CD4-positive, alpha-beta memory T cell (primary cell): ENCODE results near the gene KLRC3. TPM values are rescaled to one million over a fixed set of nuclear protein-coding genes. Genes with fewer than 3 reads are reported as not detected.

Experiments used
- CTCF ChIA-PET: fragments of 350-600 bp; sonication (Branson Sonifier 250); formaldehyde crosslinking; loops from one replicate; lab custom pipeline; 2021; ENCODE audit warnings: inconsistent platforms; ENCODE audit not compliant: partially characterized antibody; lab: Charles Lee
- POLR2A ChIA-PET: fragments of 350-600 bp; sonication (Branson Sonifier 250); formaldehyde crosslinking; loops from one replicate; lab custom pipeline; 2021; ENCODE audit not compliant: partially characterized antibody; lab: Charles Lee
- DNase-seq, 5 donors: peaks; one replicate each; pipeline versions ENCODE4 v3.0.0 to v3.0.0-alpha.2; 2020 to 2022; ENCODE audit warnings: mixed read lengths in 1 of 5
- H3K27ac ChIP-seq: one replicate; pipeline ENCODE4 v1.7.0; 2013; ENCODE audit warnings: low read depth, low read length
- H3K27me3 ChIP-seq: 2 replicates; pipeline ENCODE4 v1.7.0; 2013; ENCODE audit warnings: mild to moderate bottlenecking, low read length, moderate library complexity; ENCODE audit not compliant: insufficient read depth
- H3K36me3 ChIP-seq: 2 replicates; pipeline ENCODE4 v1.7.0; 2013; ENCODE audit warnings: mild to moderate bottlenecking, low read length, moderate library complexity; ENCODE audit not compliant: insufficient read depth
- H3K4me1 ChIP-seq: 2 replicates; pipeline ENCODE4 v1.7.0; 2013; ENCODE audit warnings: mild to moderate bottlenecking, low read length, moderate library complexity; ENCODE audit not compliant: insufficient read depth
- H3K4me3 ChIP-seq, 2 donors: one replicate each; pipeline ENCODE4 v1.7.0; 2013; ENCODE audit warnings: low read length in 2 of 2, mild to moderate bottlenecking in 1 of 2
- H3K9me3 ChIP-seq, 2 donors: one replicate each; pipeline ENCODE4 v1.7.0; 2013; ENCODE audit warnings: low read length in 2 of 2, control low read depth in 1 of 2; ENCODE audit not compliant: control insufficient read depth in 1 of 2
- H3K27ac Mint-ChIP-seq, 7 donors: one replicate each; pipeline ENCODE4 v1.8.0; 2020 to 2021; ENCODE audit warnings: mixed read lengths in 7 of 7, mild to moderate bottlenecking in 6 of 7, inconsistent platforms in 3 of 7, moderate library complexity in 3 of 7
- H3K27me3 Mint-ChIP-seq, 2 donors: one replicate each; pipeline ENCODE4 v1.8.0; 2020 to 2021; ENCODE audit warnings: mixed read lengths in 2 of 2
- H3K36me3 Mint-ChIP-seq, 2 donors: one replicate each; pipeline ENCODE4 v1.8.0; 2020 to 2021; ENCODE audit warnings: mixed read lengths in 2 of 2, inconsistent platforms in 1 of 2, mild to moderate bottlenecking in 1 of 2
- H3K4me1 Mint-ChIP-seq, 4 donors: one replicate each; pipeline ENCODE4 v1.8.0; 2020 to 2021; ENCODE audit warnings: mixed read lengths in 4 of 4, mild to moderate bottlenecking in 1 of 4
- H3K4me3 Mint-ChIP-seq, 8 donors: one replicate each; pipeline ENCODE4 v1.8.0; 2020 to 2021; ENCODE audit warnings: mixed read lengths in 8 of 8, mild to moderate bottlenecking in 7 of 8, moderate library complexity in 6 of 8, inconsistent platforms in 3 of 8
- H3K9me3 Mint-ChIP-seq, 8 donors: one replicate each; pipeline ENCODE4 v1.8.0; 2020 to 2021; ENCODE audit warnings: mixed read lengths in 8 of 8, mild to moderate bottlenecking in 5 of 8, inconsistent platforms in 3 of 8, moderate library complexity in 1 of 8
- intact Hi-C: fragments of 100-400 bp; cut with micrococcal nuclease; formaldehyde crosslinking; loops from one replicate; pipeline ENCODE4 v1.15.1; 2023
- polyA plus RNA-seq, 2 donors: library from polyadenylated mRNA; unstranded; fragments of 300-500 nt; fragmentation: Illumina TruSeq; gene quantifications; one replicate each; pipeline ENCODE4 v1.2.3, GENCODE V29; 2021
- total RNA-seq, 2 experiments: library from RNA; stranded (reverse); gene quantifications; one replicate each; pipeline ENCODE4 v1.2.3, GENCODE V29; 2021

The KLRC3 gene
- total and polyA plus RNA-seq, 4 experiments from 2014 or later = not detected

DNA sequence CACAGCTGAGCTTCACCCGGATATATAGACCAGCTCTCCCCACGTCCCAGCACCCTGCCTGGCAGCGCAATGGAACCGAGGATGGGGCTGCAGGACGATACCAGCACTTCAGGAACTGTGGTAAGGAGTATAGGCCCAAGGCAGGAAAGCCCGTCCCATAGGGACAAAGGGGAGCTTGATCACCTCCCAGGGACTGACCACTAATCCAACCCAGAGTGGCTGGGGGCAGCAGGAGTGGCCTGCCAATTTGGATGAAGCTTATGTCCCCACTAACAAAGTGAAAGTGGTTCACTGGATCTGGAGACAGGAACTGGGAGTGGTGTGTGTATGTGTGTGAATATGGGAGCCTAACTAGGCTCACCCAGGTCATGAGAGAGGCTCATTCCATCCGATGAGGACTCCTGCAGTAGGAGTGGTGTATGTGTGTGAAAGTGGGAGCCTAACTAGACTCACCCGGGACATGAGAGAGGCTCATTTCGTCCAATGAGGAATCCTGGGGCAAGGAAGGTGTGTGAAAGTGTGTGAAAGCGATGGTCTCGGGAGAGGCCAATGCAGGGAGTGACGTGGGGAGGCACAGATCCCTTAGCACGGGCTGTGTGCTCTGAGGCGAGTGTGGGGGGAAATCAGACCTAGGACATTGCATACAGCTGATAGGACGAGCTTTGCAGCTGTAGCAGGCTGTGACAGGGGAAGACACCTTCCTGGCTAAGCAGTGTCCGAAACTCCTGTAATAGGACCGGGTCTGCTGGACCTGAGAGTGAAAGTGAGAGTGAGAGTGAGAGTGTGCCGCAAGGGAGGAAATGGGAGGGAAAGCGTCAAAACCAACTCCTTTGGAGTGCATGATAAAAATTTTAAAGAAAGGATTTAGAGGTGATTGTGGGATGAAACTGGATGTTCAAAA, 56.2 kb downstream of the KLRC3 start:
- Mint-ChIP-seq H3K27ac (no peak overlapping the region), H3K4me1 (peaks cover 1 to 7% (median 5%) of the 10 kb centered on the region in 4 donors), H3K9me3 (peaks cover 0 to 5% (median 0%) of the 10 kb centered on the region in 8 donors), H3K27me3 (peaks cover 0 to 4% of the 10 kb centered on the region in 2 donors), H3K36me3 (no peaks in the 10 kb centered on the region), H3K4me3 (no peak overlapping the region)
- ChIA-PET CTCF (interaction anchor here (1.5 to 2.3 kb wide), 2 partner anchors 150 to 211 kb away, joined by 4 to 7 read pairs; no protein-coding TSS in a partner anchor), POLR2A (interaction anchor here (1.0 to 3.2 kb wide), 7 partner anchors 11 to 1182 kb away, joined by 3 to 16 read pairs (median 3); partner anchors contain the start of genes GABARAPL1, MAGOHB and SMIM10L1)
- peak; percentile 12 to 43 (median 32) for DNase-seq
- H3K36me3 ChIP-seq = no peaks in the 10 kb centered on the region
- H3K4me3 ChIP-seq = peak overlapping the region; percentile 77 to 95
- peaks cover 16% of the 10 kb centered on the region for H3K4me1 ChIP-seq
- no peaks in the 10 kb centered on the region for H3K27me3 ChIP-seq
- no peaks in the 10 kb centered on the region for H3K9me3 ChIP-seq
- intact Hi-C loops = loop anchor here (2.0 kb wide), 1 partner anchor 151 kb away; the partner anchor contains the start of gene GABARAPL1
- H3K27ac ChIP-seq = peak overlapping the region; percentile 49

DNA sequence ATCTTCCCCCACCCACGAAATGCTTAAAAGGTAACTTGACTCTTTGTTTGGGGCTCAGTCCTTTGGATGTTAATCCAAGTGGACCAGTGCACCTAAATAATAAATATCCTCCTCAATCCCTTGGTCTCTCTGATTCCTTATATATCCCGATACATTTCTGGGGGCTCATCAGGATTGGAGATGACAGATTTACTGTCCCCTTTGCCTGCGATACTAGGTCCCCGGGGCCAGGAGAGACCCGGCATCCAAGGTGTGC, 56.8 kb downstream of the KLRC3 start:
- Histone ChIP-seq H3K4me1 (peaks cover 16% of the 10 kb centered on the region), H3K27me3 (no peaks in the 10 kb centered on the region), H3K4me3 (no peak overlapping the region), H3K36me3 (no peaks in the 10 kb centered on the region), H3K9me3 (no peaks in the 10 kb centered on the region), H3K27ac (no peak overlapping the region)
- ChIA-PET POLR2A (interaction anchor here (1.5 to 3.2 kb wide), 3 partner anchors 150 to 1182 kb away, joined by 3 to 16 read pairs (median 12); partner anchors contain the start of genes GABARAPL1 and MAGOHB), CTCF (no interaction called here)
- Mint-ChIP-seq H3K36me3 (no peaks in the 10 kb centered on the region), H3K27me3 (peaks cover 0 to 4% of the 10 kb centered on the region in 2 donors), H3K27ac (no peak overlapping the region), H3K9me3 (peaks cover 0 to 5% (median 0%) of the 10 kb centered on the region in 8 donors), H3K4me3 (no peak overlapping the region), H3K4me1 (peaks cover 1 to 7% (median 5%) of the 10 kb centered on the region in 4 donors)
- intact Hi-C loops = no loop called here
- no peak for DNase-seq

- intact Hi-C loops = no loop called here
- Mint-ChIP-seq H3K36me3 (no peaks in the 10 kb centered on the region), H3K27me3 (peaks cover 0 to under 1% of the 10 kb centered on the region in 2 donors), H3K9me3 (peaks cover 0 to 2% (median 0%) of the 10 kb centered on the region in 8 donors), H3K27ac (peak overlapping the region in 3 of 7 donors; percentile 10 to 46 (median 30)), H3K4me1 (peaks cover 1 to 7% (median 5%) of the 10 kb centered on the region in 4 donors), H3K4me3 (peak overlapping the region in 2 of 8 donors; percentile 26 to 47)
- CTCF ChIA-PET = no interaction called here
- H3K4me3 ChIP-seq = no peak overlapping the region
- no peak overlapping the region for H3K27ac ChIP-seq
- H3K36me3 ChIP-seq = no peaks in the 10 kb centered on the region
- H3K9me3 ChIP-seq = no peaks in the 10 kb centered on the region
- DNase-seq = no peak
- H3K27me3 ChIP-seq = no peaks in the 10 kb centered on the region
- POLR2A ChIA-PET = interaction anchor here (2.8 to 3.2 kb wide), 2 partner anchors 150 to 250 kb away, joined by 12 to 16 read pairs; partner anchors contain the start of genes GABARAPL1 and MAGOHB
- H3K4me1 ChIP-seq = peaks cover 16% of the 10 kb centered on the region
These were observed 57.4 kb downstream of the KLRC3 start for GRCh38 chr12:10362828-10363657.

DNA sequence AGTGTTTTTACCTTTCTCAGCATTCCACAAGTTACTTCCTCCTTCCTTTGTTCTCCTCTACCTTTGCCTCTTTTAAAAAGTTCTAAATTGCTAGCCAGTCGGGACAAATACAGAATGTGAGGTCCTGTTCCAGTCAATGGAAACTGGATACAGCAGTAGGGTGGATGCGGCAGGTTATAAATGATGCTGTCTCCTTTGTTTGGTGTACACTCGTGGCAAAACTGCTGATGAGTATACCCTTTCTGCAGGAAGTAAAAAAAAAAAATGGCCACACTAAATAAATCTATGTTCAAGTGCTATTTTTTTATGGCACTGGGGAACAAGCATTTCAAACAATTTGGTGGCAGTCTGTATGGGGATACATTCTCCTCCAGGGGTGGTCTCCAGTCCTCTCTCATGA, 58.1 kb downstream of the KLRC3 start:
- H3K27me3 Mint-ChIP-seq = peaks cover 0 to 5% of the 10 kb centered on the region in 2 donors
- peak overlapping the region in 2 of 8 donors; percentile 18 to 26 for H3K4me3 Mint-ChIP-seq

More for the DNA sequence above, 58.1 kb downstream of the KLRC3 start:
- H3K27ac Mint-ChIP-seq = peak overlapping the region in 2 of 7 donors; percentile 30 to 46
- no peak for DNase-seq
- H3K36me3 Mint-ChIP-seq = no peaks in the 10 kb centered on the region
- CTCF ChIA-PET = no interaction called here
- no peaks in the 10 kb centered on the region for H3K36me3 ChIP-seq
- H3K27me3 ChIP-seq = no peaks in the 10 kb centered on the region
- H3K4me3 ChIP-seq = no peak overlapping the region
- peaks cover 16% of the 10 kb centered on the region for H3K4me1 ChIP-seq
- no peaks in the 10 kb centered on the region for H3K9me3 ChIP-seq
- H3K9me3 Mint-ChIP-seq = no peaks in the 10 kb centered on the region
- POLR2A ChIA-PET = no interaction called here
- peaks cover 1 to 7% (median 5%) of the 10 kb centered on the region in 4 donors for H3K4me1 Mint-ChIP-seq
- H3K27ac ChIP-seq = no peak overlapping the region
- intact Hi-C loops = no loop called here

Other genes starting within 250 kb of the KLRC3 start
- under 1 TPM in 1 of 2 experiments, not detected in 1; 0.42 TPM for gene OLR1, start 248.5 kb downstream of the KLRC3 start, total RNA-seq
- gene OLR1, start 248.5 kb downstream of the KLRC3 start, polyA plus RNA-seq = not detected
- gene TMEM52B, start 241.6 kb downstream of the KLRC3 start, total RNA-seq = not detected
- gene TMEM52B, start 241.6 kb downstream of the KLRC3 start, polyA plus RNA-seq = not detected
- 10 to 100 TPM; 35.3 to 36.3 TPM for gene GABARAPL1, start 207.7 kb downstream of the KLRC3 start, total RNA-seq
- gene GABARAPL1, start 207.7 kb downstream of the KLRC3 start, polyA plus RNA-seq = 10 to 100 TPM; 12.8 to 16.2 TPM
- under 1 TPM; 0.64 to 0.79 TPM for gene KLRD1, start 112.7 kb downstream of the KLRC3 start, total RNA-seq
- 1 to 10 TPM in 1 of 2 donors, under 1 TPM in 1; 0.50 to 2.6 TPM for gene KLRD1, start 112.7 kb downstream of the KLRC3 start, polyA plus RNA-seq
- gene KLRK1, start 30.6 kb downstream of the KLRC3 start, total RNA-seq = 1 to 10 TPM; 1.3 to 1.4 TPM
- gene KLRK1, start 30.6 kb downstream of the KLRC3 start, polyA plus RNA-seq = 1 to 10 TPM; 1.4 to 1.9 TPM
- not detected for gene KLRC4, start 10.8 kb downstream of the KLRC3 start, total RNA-seq
- not detected for gene KLRC4, start 10.8 kb downstream of the KLRC3 start, polyA plus RNA-seq
- not detected for gene KLRC2, start 15.4 kb upstream of the KLRC3 start, total RNA-seq
- not detected for gene KLRC2, start 15.4 kb upstream of the KLRC3 start, polyA plus RNA-seq
- not detected for gene KLRC1, start 32.8 kb upstream of the KLRC3 start, total RNA-seq
- gene KLRC1, start 32.8 kb upstream of the KLRC3 start, polyA plus RNA-seq = not detected
- gene EIF2S3B, start 85.3 kb upstream of the KLRC3 start, total RNA-seq = 1 to 10 TPM; 1.3 to 1.4 TPM
- under 1 TPM; 0.36 to 0.46 TPM for gene EIF2S3B, start 85.3 kb upstream of the KLRC3 start, polyA plus RNA-seq
- gene MAGOHB, start 193.0 kb upstream of the KLRC3 start, total RNA-seq = 10 to 100 TPM; 19.3 to 22.0 TPM
- gene MAGOHB, start 193.0 kb upstream of the KLRC3 start, polyA plus RNA-seq = 10 to 100 TPM; 50.0 to 58.2 TPM